NCI-H2107 (cell line): ENCODE measurements around the gene TENM3.

ENCODE experiments used
- DNase-seq: peaks from one replicate; lab custom pipeline; 2025; lab: John Stamatoyannopoulos, UW

The TENM3 gene

GRCh38 chr4:182288534-182288933 lies 45.3 kb downstream of the TENM3 start:
- DNase-seq, result no peak

- DNase-seq, result no peak
Measured at GRCh38 chr4:182289809-182290208, 46.6 kb downstream of the TENM3 start.

- no peak for DNase-seq
Measured at GRCh38 chr4:182291175-182291574, 48.0 kb downstream of the TENM3 start.

- no peak for DNase-seq
Measured at GRCh38 chr4:182291597-182292270, 48.5 kb downstream of the TENM3 start.

- DNase-seq, result no peak
Measured at GRCh38 chr4:182292612-182293011, 49.4 kb downstream of the TENM3 start.

GRCh38 chr4:182293691-182294255 lies 50.6 kb downstream of the TENM3 start:
- no peak for DNase-seq

GRCh38 chr4:182294451-182294850 lies 51.2 kb downstream of the TENM3 start:
- DNase-seq, result no peak

- no peak for DNase-seq
Measured at GRCh38 chr4:182297659-182298058, 54.5 kb downstream of the TENM3 start.

- DNase-seq, result no peak
Measured at GRCh38 chr4:182301736-182302135, 58.5 kb downstream of the TENM3 start.

- DNase-seq, result no peak
Measured at GRCh38 chr4:182303847-182304246, 60.6 kb downstream of the TENM3 start.

GRCh38 chr4:182306792-182307507 lies 63.7 kb downstream of the TENM3 start:
- peak; percentile 45 for DNase-seq

GRCh38 chr4:182307746-182308145 lies 64.5 kb downstream of the TENM3 start:
- DNase-seq, result peak; percentile 43

GRCh38 chr4:182309877-182310276 lies 66.7 kb downstream of the TENM3 start:
- no peak for DNase-seq

- no peak for DNase-seq
Measured at GRCh38 chr4:182310316-182310715, 67.1 kb downstream of the TENM3 start.

- DNase-seq, result no peak
Measured at GRCh38 chr4:182310962-182311361, 67.8 kb downstream of the TENM3 start.

- DNase-seq, result no peak
Measured at GRCh38 chr4:182314537-182314936, 71.3 kb downstream of the TENM3 start.

GRCh38 chr4:182318256-182318655 lies 75.1 kb downstream of the TENM3 start:
- DNase-seq, result no peak

GRCh38 chr4:182320092-182320491 lies 76.9 kb downstream of the TENM3 start:
- DNase-seq, result no peak

- DNase-seq, result no peak
Measured at GRCh38 chr4:182320580-182320979, 77.4 kb downstream of the TENM3 start.

GRCh38 chr4:182324282-182324681 lies 81.1 kb downstream of the TENM3 start:
- no peak for DNase-seq

- DNase-seq, result no peak
Measured at GRCh38 chr4:182325397-182325796, 82.2 kb downstream of the TENM3 start.

- no peak for DNase-seq
Measured at GRCh38 chr4:182325848-182326255, 82.7 kb downstream of the TENM3 start.

GRCh38 chr4:182328505-182328904 lies 85.3 kb downstream of the TENM3 start:
- no peak for DNase-seq
